Peyer's patch (tissue), 4 donors: Measurements from ENCODE around the gene RAI2. TPM values are rescaled to one million over a fixed set of nuclear protein-coding genes. Genes with fewer than 3 reads are reported as not detected.

Source experiments
- DNase-seq, 3 donors: peaks; one replicate each; pipeline ENCODE4 v3.0.0-alpha.2; 2017 to 2019
- H3K27ac ChIP-seq, 4 donors: fragments of 200-600 bp; sonication (generic); one replicate each; pipeline ENCODE4 v1.5.1; 2016 to 2019
- H3K27me3 ChIP-seq, 2 donors: fragments of 200-600 bp; sonication (generic); one replicate each; pipeline ENCODE4 v1.5.1; 2019
- H3K36me3 ChIP-seq, 3 donors: fragments of 200-600 bp; sonication (generic); one replicate each; pipeline ENCODE4 v1.5.1; 2016 to 2019
- H3K4me1 ChIP-seq, 4 donors: fragments of 200-600 bp; sonication (generic); one replicate each; pipeline ENCODE4 v1.5.1; 2016 to 2019
- H3K4me3 ChIP-seq, 4 donors: fragments of 200-600 bp; sonication (generic); 1 replicate in 3 of 4; 2 replicates in 1 of 4; pipeline ENCODE4 v1.5.1; 2016 to 2019; ENCODE audit warnings: mild to moderate bottlenecking in 1 of 4
- H3K9me3 ChIP-seq, 4 donors: fragments of 200-600 bp; sonication (generic); one replicate each; pipeline ENCODE4 v1.5.1; 2016 to 2019; ENCODE audit warnings: mild to moderate bottlenecking in 1 of 4
- CTCF ChIP-seq, 6 experiments: fragments of 450-650 bp in 4 of 6; fragments of 200-600 bp in 2 of 6; sonication (generic) in 1 of 6; IDR thresholded peaks; one replicate each; pipeline ENCODE4 v1.5.1; 2017 to 2019; ENCODE audit warnings: antibody characterized with exemption in 6 of 6, mild to moderate bottlenecking in 3 of 6, moderate library complexity in 1 of 6
- POLR2A ChIP-seq, 2 donors: fragments of 450-650 bp; IDR thresholded peaks; one replicate each; pipeline ENCODE4 v1.5.1; 2017; ENCODE audit warnings: antibody characterized with exemption in 2 of 2, mild to moderate bottlenecking in 2 of 2, moderate library complexity in 2 of 2
- total RNA-seq, 4 donors: library from RNA; depleted of rRNA; stranded (reverse); fragments of >200 nt; gene quantifications; one replicate each; pipeline ENCODE4 v1.1.0, GENCODE V29; 2016

The RAI2 gene
- total RNA-seq, 4 donors from 2014 or later, result 5.4 to 25.6 (median 9.9) TPM

DNA sequence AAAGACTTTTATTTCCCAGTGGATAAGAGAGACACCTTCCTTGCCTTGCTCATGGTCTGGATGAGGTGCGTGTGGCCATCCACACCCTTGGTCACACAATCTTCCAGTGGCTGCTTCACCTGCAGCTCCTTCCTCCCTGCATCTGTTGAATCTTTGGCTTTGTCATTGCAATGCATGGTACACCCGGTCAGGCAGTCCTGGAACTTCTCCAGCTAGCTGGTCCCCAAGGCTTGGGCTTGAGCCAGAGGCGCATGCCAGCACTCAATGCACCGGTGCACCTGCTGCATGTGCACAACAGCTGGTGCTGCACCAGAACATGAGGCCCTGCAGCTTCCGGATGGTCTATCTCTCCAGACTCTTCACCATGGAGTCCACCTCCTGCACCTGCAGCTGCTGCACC is 92.1 kb downstream of the RAI2 start:
- H3K36me3 ChIP-seq, result no peaks in the 10 kb centered on the region
- H3K9me3 ChIP-seq, result no peaks in the 10 kb centered on the region
- DNase-seq, result no peak
- TF ChIP-seq CTCF (IDR thresholded peaks at IDR 0.05) (no peak), POLR2A (IDR thresholded peaks at IDR 0.05) (no peak)
- H3K4me3 ChIP-seq, result no peak overlapping the region
- no peak overlapping the region for H3K27ac ChIP-seq
- no peaks in the 10 kb centered on the region for H3K27me3 ChIP-seq
- no peaks in the 10 kb centered on the region for H3K4me1 ChIP-seq

GRCh38 chrX:17767734-17768133 is 93.4 kb downstream of the RAI2 start:
- Histone ChIP-seq H3K27ac (no peak overlapping the region), H3K4me1 (no peaks in the 10 kb centered on the region), H3K4me3 (no peak overlapping the region), H3K9me3 (no peaks in the 10 kb centered on the region), H3K36me3 (no peaks in the 10 kb centered on the region), H3K27me3 (no peaks in the 10 kb centered on the region)
- TF ChIP-seq CTCF (IDR thresholded peaks at IDR 0.05), result no peak
- TF ChIP-seq POLR2A (IDR thresholded peaks at IDR 0.05), result no peak
- DNase-seq, result no peak

DNA sequence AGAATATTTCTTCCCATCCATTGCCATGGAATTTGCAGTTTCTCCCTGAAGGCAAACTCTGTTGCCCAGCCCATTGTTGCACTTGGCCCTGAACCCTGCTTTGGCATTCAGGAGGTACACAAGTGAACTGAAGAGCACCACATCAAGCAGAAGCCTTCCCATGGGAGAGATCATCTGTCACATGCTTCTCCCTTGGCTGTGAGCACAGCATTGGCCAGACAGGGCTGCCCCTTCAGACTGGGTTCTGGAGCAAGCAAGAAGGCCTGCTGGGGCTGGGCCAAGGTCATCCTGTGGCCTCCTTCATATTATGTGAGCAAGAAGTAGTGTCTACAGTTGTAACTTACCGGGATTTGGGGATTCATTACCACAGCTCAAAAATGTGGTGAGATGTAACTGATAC is 101.1 kb downstream of the RAI2 start:
- TF ChIP-seq CTCF (IDR thresholded peaks at IDR 0.05) (no peak), POLR2A (IDR thresholded peaks at IDR 0.05) (no peak)
- Histone ChIP-seq H3K4me1 (no peaks in the 10 kb centered on the region), H3K27me3 (no peaks in the 10 kb centered on the region), H3K4me3 (no peak overlapping the region), H3K36me3 (no peaks in the 10 kb centered on the region), H3K27ac (no peak overlapping the region), H3K9me3 (no peaks in the 10 kb centered on the region)
- DNase-seq, result no peak

DNA sequence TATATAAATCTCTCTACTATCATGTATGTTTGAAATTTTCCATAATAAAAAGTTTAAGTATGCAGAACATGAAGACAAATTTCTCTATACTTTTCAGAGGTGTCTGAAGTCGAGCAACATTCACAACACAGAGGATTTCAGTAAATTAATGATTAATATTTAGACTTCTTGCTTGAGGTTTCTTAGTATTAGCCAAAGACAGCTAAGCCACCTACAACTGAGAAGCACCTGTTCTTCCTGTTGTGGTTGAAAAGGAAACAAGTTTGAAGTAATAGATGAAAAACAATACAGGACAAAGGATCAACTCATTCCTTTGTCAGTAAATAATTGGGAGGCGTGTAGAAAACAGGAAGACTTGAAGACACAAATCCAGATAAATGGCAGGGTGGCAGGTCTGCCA is 102.7 kb downstream of the RAI2 start:
- DNase-seq, result no peak
- Histone ChIP-seq H3K27me3 (no peaks in the 10 kb centered on the region), H3K4me1 (no peaks in the 10 kb centered on the region), H3K4me3 (no peak overlapping the region), H3K27ac (no peak overlapping the region), H3K9me3 (no peaks in the 10 kb centered on the region), H3K36me3 (no peaks in the 10 kb centered on the region)
- no peak for TF ChIP-seq CTCF (IDR thresholded peaks at IDR 0.05)
- TF ChIP-seq POLR2A (IDR thresholded peaks at IDR 0.05), result no peak

DNA sequence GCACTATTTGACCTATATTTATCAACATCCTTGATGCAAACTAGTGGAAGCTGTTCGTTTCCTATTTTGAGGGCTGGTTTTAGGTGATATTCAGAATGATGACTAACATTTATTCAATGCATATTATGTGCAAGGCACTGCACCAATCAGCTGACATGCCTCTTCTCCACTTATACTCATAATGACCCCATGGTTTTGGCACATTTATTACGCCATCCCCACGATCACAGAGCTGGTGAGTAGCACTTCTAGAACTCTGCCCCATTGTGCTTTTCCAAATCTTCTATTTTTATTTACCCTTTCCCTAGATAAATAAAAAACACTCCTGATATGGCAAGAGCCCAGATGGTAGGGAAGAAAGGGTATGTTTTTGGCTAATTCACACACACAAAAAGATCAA is 110.7 kb downstream of the RAI2 start:
- peaks cover 0 to 9% (median 0%) of the 10 kb centered on the region in 3 donors for H3K36me3 ChIP-seq
- no peak overlapping the region for H3K27ac ChIP-seq
- no peaks in the 10 kb centered on the region for H3K9me3 ChIP-seq
- no peaks in the 10 kb centered on the region for H3K27me3 ChIP-seq
- TF ChIP-seq POLR2A (IDR thresholded peaks at IDR 0.05) (no peak), CTCF (IDR thresholded peaks at IDR 0.05) (no peak)
- no peak overlapping the region for H3K4me3 ChIP-seq
- no peak for DNase-seq
- H3K4me1 ChIP-seq, result no peaks in the 10 kb centered on the region

Other genes starting within 250 kb of the RAI2 start
- 10 to 100 TPM; 14.0 to 20.6 (median 18.7) TPM for gene SCML1, start 123.8 kb downstream of the RAI2 start, total RNA-seq